ENCODE results near the gene MSI2.
A peak's percentile ranks its signal among the peaks of the same experiment; 100 is the strongest.
"Not testable (repeated sequence)": the region's sequence is repeated elsewhere in the genome, so short reads cannot be mapped to it uniquely, and the experiment has no call there.

Gene MSI2

GRCh38 chr17:57255776-57256681 lies at the start of gene MSI2:
Gene MSI2 (plus strand): TSS chr17:57256523. CDS start chr17:57256743, 220 bp downstream.
- DNase-seq = peak; percentile 94

DNA sequence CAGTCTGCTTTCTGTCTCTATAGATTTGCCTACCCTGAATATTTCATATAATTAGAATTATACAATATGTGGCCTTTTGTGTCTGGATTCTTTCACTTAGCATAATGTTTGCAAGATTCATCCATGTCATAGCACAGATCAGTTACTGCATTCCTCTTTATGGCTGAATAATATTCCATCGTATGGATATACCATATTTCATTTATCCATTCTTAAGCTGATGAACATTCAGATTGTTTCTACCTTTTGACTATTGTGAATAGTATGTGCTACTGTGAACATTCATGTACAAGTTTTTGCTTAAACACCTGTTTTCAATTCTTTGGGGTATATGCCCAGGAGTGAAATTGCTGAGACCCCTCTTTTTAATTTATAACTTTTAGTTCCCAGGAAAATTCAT lies 49.4 kb upstream of the MSI2 start:
- DNase-seq = no peak

DNA sequence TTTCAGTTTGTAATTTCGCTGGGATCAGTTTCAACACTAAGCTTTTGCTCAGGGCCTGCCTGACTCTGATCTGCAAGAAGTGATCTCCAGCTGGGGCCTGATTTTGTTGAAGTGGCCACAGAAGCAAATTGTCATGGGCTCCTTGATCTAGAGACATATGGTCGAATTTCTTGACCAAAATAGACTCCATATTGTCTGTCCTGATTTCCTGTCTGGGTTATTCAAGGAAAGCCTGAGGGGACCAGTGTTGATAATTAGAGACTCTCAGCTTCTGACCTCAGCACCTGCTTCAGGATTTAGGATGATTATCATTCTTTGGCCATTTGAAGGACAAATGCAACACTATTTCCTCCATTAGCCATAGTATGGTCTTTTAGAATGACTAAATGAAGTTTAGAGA lies 48.9 kb upstream of the MSI2 start:
- DNase-seq = no peak

- DNase-seq = no peak
Observed at GRCh38 chr17:57210224-57210553, 46.1 kb upstream of the MSI2 start.

- no peak for DNase-seq
Observed at GRCh38 chr17:57210972-57211411, 45.3 kb upstream of the MSI2 start.

- peak; percentile 25 for DNase-seq
Observed at GRCh38 chr17:57211543-57211942, 44.8 kb upstream of the MSI2 start.

GRCh38 chr17:57213180-57213825 lies 43.0 kb upstream of the MSI2 start:
- DNase-seq = no peak

- DNase-seq = no peak
Observed at GRCh38 chr17:57215317-57215716, 41.0 kb upstream of the MSI2 start.

DNA sequence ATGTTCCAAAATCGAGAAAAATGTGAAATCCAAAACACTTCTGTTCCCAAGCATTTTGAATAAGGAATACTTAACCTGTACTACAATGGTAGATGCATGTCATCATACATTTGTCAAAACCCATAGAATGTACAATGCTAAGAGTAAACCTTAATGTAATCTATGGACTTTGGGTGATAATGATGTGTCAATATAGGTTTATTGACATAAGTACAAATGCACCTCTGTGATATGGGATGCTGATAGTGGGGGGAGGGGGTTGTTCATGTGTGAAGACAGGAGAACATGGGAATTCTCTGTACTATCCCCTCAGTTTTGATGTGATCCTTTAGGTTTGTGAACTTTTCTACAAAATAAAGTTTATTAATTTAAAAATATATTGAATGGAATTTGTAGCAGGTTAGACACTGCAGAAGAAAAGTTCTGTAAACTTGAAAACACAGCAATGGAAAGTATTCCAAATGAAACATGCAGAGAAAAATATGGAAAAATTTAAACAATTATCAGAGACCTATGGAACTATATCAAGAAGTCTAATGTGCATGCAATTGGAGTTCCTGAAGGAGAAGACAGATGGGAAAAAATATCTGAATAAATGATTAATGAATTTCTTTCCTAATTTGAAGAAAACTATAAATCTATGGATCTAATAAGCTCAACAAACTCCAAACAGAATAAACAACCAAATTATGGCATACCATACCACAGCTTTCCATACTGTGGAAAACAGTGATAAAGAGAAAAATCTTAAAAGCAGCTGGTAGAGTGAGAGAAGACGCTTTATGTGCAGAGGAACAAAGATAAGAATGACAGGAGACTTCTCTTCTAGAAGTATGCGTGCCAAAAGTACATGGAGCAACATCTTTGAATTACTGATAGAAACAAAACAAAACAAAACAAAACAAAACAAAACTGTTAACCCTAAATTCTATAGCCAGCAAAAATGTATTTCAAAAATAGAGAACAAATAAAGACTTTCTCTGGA lies 34.7 kb upstream of the MSI2 start:
- DNase-seq = no peak

GRCh38 chr17:57222422-57222821 lies 33.9 kb upstream of the MSI2 start:
- DNase-seq = not testable (repeated sequence)

DNA sequence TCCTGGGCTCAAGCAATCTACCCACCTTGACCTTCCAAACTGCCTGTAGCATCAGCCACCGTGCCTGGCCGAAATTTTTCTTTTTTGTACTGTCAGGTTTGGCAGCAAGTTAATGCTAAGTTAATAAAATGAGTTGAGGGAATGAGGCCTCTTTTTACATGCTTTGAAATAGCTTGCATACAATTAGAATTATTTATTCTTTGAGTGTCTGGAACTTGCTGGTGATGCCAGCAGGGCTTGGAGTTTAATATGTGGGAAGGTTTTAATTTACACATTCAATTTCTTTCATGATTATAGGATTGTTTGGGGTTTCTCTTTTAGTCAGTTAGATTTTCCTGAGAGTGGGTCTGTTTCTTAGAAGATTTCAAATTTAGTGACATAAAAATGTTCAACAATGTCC lies 31.2 kb upstream of the MSI2 start:
- no peak for DNase-seq

- no peak for DNase-seq
Observed at GRCh38 chr17:57226793-57227192, 29.5 kb upstream of the MSI2 start.

DNA sequence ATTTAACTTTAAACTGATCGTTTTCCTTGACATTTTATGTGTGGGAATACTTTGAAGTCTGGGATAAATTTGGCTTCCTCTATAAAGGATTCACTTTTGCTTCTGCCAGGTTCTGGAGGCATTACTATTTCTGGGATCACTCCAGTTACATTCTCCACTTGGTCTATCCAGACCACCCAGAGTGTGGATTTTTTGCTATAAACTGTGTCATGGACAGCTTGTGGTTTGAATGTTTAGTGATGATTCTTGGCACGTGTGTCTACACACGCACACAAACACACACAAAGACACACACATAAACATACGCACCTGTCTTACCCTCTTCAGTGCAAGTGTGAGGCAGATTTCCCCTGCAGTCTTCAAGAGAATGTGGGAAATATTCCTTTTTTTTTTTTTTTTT lies 27.4 kb upstream of the MSI2 start:
- DNase-seq = no peak

DNA sequence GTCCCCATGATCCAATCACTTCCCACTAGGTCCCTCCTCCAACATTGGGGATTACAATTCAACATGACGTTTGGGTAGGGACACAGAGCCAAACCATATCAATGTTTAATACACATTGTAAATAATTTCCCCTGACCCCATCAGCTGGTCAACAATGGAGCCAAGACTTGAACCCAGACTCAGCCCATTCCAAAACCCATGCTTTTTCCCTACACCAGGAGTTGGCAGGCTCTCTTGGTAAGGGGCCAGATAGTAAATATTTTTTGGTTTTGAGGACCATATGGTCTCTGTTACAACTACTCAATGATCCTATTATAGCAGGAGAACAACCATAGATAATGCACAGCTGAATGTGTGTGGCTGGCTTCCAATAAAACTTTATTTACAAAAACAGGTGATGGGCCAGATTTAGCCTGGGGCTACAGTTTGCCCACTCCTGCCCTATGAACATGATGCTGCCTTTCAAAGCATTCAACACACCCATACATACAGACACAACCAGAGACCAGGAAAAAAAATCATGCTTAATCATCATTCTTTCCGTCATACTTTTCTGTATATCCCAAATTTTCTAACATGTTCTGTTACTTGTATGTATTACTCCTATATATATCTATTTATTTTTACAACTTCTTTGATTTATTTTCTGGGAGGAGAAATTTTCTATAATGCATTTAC lies 22.1 kb upstream of the MSI2 start:
- no peak for DNase-seq

DNA sequence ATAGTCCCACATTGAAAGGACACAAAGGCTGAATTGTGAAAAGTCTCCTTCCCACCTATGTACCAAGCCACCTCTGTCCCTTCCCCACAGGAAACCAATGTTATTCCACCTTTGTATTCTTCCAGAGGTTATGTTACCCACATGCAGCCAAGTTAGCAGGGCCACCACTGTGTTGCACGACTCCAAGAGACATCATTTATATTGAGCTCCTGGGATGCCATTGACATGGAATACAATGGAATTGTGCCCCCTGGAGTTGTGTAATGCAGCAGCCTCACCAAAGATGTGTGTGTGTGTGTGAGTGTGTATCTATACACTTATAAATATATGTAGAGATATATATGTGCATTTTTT lies 21.6 kb upstream of the MSI2 start:
- no peak for DNase-seq

GRCh38 chr17:57235124-57235523 lies 21.2 kb upstream of the MSI2 start:
- DNase-seq = no peak

- peak; percentile 39 for DNase-seq
Observed at GRCh38 chr17:57236686-57237299, 19.5 kb upstream of the MSI2 start.

GRCh38 chr17:57240648-57241047 lies 15.7 kb upstream of the MSI2 start:
- no peak for DNase-seq

GRCh38 chr17:57242148-57242547 lies 14.2 kb upstream of the MSI2 start:
- no peak for DNase-seq

GRCh38 chr17:57243171-57243622 lies 13.1 kb upstream of the MSI2 start:
- peak; percentile 37 for DNase-seq

DNA sequence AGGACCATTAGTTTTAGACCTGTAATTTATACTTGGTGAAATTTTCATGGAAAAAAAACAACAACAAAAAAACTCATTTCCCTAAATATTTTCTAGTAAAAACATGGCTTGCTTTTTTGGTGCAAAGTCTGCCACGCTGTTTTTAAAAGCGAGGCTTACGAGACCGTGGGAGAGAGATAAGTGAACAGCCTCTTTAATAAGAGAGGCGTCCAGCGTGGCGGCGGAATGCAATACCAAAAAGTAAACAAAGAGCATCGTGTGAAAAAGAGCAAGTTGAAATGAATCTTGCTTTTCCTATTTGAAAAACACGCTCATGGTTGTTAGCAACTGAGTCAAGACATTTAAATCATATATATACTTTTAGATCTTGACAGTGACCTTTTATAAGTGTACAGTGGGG lies 10.5 kb upstream of the MSI2 start:
- DNase-seq = no peak

DNA sequence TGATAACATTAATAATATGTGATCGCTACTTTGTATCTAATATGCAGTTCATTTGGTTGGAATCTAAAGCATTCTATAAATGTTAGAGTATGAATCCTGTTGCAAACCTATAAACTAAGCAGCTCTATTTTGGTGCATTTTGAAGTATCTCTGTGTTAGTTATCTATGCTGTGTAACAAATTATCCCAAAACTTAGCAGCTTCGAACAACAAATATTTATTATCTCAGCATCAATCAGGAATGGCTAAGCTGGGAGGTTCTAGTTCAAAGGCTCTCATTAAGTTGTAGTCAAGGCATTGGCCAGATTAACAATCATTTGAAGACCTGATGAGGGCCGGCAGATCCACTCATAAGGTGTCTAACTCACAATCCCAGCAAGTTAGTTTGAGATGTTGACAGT lies 10.1 kb upstream of the MSI2 start:
- no peak for DNase-seq

Measured in NCI-H510A (cell line).